ENCODE results near the gene CLIP3.

The CLIP3 gene

GRCh38 chr19:35975608-35976214 is 57.0 kb downstream of the CLIP3 start:
- no peak for DNase-seq (ENCODE audit: low spot score)
- TF ChIP-seq, protein P1, sequence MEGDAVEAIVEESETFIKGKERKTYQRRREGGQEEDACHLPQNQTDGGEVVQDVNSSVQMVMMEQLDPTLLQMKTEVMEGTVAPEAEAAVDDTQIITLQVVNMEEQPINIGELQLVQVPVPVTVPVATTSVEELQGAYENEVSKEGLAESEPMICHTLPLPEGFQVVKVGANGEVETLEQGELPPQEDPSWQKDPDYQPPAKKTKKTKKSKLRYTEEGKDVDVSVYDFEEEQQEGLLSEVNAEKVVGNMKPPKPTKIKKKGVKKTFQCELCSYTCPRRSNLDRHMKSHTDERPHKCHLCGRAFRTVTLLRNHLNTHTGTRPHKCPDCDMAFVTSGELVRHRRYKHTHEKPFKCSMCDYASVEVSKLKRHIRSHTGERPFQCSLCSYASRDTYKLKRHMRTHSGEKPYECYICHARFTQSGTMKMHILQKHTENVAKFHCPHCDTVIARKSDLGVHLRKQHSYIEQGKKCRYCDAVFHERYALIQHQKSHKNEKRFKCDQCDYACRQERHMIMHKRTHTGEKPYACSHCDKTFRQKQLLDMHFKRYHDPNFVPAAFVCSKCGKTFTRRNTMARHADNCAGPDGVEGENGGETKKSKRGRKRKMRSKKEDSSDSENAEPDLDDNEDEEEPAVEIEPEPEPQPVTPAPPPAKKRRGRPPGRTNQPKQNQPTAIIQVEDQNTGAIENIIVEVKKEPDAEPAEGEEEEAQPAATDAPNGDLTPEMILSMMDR (IDR thresholded peaks at IDR 0.05), result no peak
- Histone ChIP-seq H3K27ac (no peak overlapping the region), H3K4me3 (no peak overlapping the region)

- no peak for DNase-seq (ENCODE audit: low spot score)
- TF ChIP-seq, protein P1 (IDR thresholded peaks at IDR 0.05), result no peak
- Histone ChIP-seq H3K27ac (no peak overlapping the region), H3K4me3 (no peak overlapping the region)
Observed at GRCh38 chr19:35973487-35973886, 59.2 kb downstream of the CLIP3 start.

DNA sequence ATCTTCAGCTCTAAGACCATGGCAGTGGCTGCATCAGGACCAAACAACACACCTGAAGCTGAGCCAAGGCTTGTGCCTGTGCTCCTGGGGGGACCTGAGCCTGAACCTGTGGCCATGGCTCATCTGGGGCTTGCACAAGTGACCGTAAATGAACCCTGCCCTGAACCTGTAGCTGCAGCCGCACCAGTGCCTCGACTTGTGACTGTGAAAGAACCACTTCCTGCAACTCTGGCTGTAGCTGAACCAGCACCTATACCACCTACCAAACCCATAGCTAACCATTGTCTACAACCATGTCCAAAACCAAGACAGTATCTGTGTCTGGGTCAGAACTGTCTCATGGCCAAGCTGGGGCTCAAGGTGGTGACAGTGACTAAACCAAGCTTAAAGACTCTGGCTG is 65.9 kb downstream of the CLIP3 start:
- Histone ChIP-seq H3K4me3 (no peak overlapping the region), H3K27ac (no peak overlapping the region)
- DNase-seq (ENCODE audit: low spot score), result no peak
- TF ChIP-seq, protein P1 (IDR thresholded peaks at IDR 0.05), result no peak
